Measurements from ENCODE around the gene PROK1. TPM values are rescaled to one million over a fixed set of nuclear protein-coding genes. Genes with fewer than 3 reads are reported as not detected.

Gene PROK1
- polyA plus RNA-seq, 1 donor (not counting 4 experiments of a cell fraction or from before 2014, with no cell fraction given), result not detected

- H3K9ac ChIP-seq (ENCODE audit: control insufficient read depth, extremely low read depth, insufficient read depth, low read length), result no peak overlapping the region
- no peaks in the 10 kb centered on the region for H3K9me1 ChIP-seq (ENCODE audit: control insufficient read depth, extremely low read depth, insufficient read depth, low read length)
- H3K79me2 ChIP-seq (ENCODE audit: control insufficient read depth, insufficient read depth, low read length), result no peaks in the 10 kb centered on the region
- FAIRE-seq, result no peak
- TF ChIP-seq CTCF (optimal IDR thresholded peaks at IDR 0.05 in 1 of 3, IDR thresholded peaks at IDR 0.05 in 1 of 3, conservative IDR thresholded peaks at IDR 0.05 in 1 of 3; ENCODE audit: extremely low read depth in 1 of 3, insufficient read depth in 2 of 3, low read length in 3 of 3) (no peak), EZH2 (IDR thresholded peaks at IDR 0.05; ENCODE audit: low read length) (no peak)
- H3K27ac ChIP-seq (ENCODE audit: control insufficient read depth, insufficient read depth, low read length), result no peak overlapping the region
- H3K4me1 ChIP-seq (ENCODE audit: control insufficient read depth, extremely low read depth, insufficient read depth, low read length), result no peaks in the 10 kb centered on the region
- no peaks in the 10 kb centered on the region for H3K36me3 ChIP-seq (ENCODE audit: control insufficient read depth in 2 of 2, extremely low read depth in 1 of 2, insufficient read depth in 2 of 2, low read length in 2 of 2)
- no peak for DNase-seq (ENCODE audit: low read depth, low spot score)
- H3K4me3 ChIP-seq (ENCODE audit: control insufficient read depth in 2 of 3, extremely low read depth in 1 of 3, insufficient read depth in 2 of 3, low read depth in 1 of 3, low read length in 3 of 3), result no peak overlapping the region
- dilution Hi-C loops (cut with MboI; ENCODE audit: extremely low pct_ligation_motif_present, low sequenced_read_pairs), result no loop called here
- peaks cover 14% of the 10 kb centered on the region for H3K27me3 ChIP-seq (ENCODE audit: control insufficient read depth, extremely low read depth, insufficient read depth, low read length)
- no peak overlapping the region for H3K4me2 ChIP-seq (ENCODE audit: control insufficient read depth, extremely low read depth, insufficient read depth, low read depth, low read length)
- no peaks in the 10 kb centered on the region for H3K9me3 ChIP-seq (ENCODE audit: control insufficient read depth, low read depth, low read length)
- no peak overlapping the region for H2AFZ ChIP-seq (ENCODE audit: control insufficient read depth, low read length)
- no peaks in the 10 kb centered on the region for H4K20me1 ChIP-seq (ENCODE audit: control insufficient read depth, extremely low read depth, insufficient read depth, low read length)
Measured at GRCh38 chr1:110453829-110454228, 2.9 kb downstream of the PROK1 start.

DNA sequence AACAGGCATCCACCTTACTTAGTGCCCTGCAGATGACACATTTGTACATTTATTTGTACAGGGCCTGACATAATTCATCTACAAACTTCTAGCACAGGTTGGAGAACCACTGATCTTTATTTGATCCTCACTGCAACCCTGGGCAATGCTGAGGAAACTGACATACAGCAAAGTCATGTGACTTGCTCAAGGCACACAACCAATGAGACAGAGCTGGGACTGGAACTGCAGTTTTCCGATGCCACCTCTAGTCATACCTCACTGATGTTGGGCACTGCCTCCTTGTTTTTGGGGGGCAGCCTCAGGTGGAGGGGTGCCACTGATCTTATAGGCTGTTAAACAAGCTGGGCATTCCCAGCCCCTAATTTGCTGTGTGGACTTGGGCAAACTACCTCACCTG, 3.4 kb downstream of the PROK1 start:
- H3K36me3 ChIP-seq (ENCODE audit: control insufficient read depth in 2 of 2, extremely low read depth in 1 of 2, insufficient read depth in 2 of 2, low read length in 2 of 2), result no peaks in the 10 kb centered on the region
- H3K4me2 ChIP-seq (ENCODE audit: control insufficient read depth, extremely low read depth, insufficient read depth, low read depth, low read length), result no peak overlapping the region
- peaks cover 14% of the 10 kb centered on the region for H3K27me3 ChIP-seq (ENCODE audit: control insufficient read depth, extremely low read depth, insufficient read depth, low read length)
- no peak overlapping the region for H3K4me3 ChIP-seq (ENCODE audit: control insufficient read depth in 2 of 3, extremely low read depth in 1 of 3, insufficient read depth in 2 of 3, low read depth in 1 of 3, low read length in 3 of 3)
- FAIRE-seq, result no peak
- dilution Hi-C loops (cut with MboI; ENCODE audit: extremely low pct_ligation_motif_present, low sequenced_read_pairs), result no loop called here
- H3K9ac ChIP-seq (ENCODE audit: control insufficient read depth, extremely low read depth, insufficient read depth, low read length), result no peak overlapping the region
- no peak for TF ChIP-seq EZH2 (IDR thresholded peaks at IDR 0.05; ENCODE audit: low read length)
- TF ChIP-seq CTCF (optimal IDR thresholded peaks at IDR 0.05 in 1 of 3, IDR thresholded peaks at IDR 0.05 in 1 of 3, conservative IDR thresholded peaks at IDR 0.05 in 1 of 3; ENCODE audit: extremely low read depth in 1 of 3, insufficient read depth in 2 of 3, low read length in 3 of 3), result no peak
- H3K4me1 ChIP-seq (ENCODE audit: control insufficient read depth, extremely low read depth, insufficient read depth, low read length), result no peaks in the 10 kb centered on the region
- no peaks in the 10 kb centered on the region for H3K79me2 ChIP-seq (ENCODE audit: control insufficient read depth, insufficient read depth, low read length)
- DNase-seq (ENCODE audit: low read depth, low spot score), result no peak
- no peak overlapping the region for H2AFZ ChIP-seq (ENCODE audit: control insufficient read depth, low read length)
- no peaks in the 10 kb centered on the region for H4K20me1 ChIP-seq (ENCODE audit: control insufficient read depth, extremely low read depth, insufficient read depth, low read length)
- H3K9me1 ChIP-seq (ENCODE audit: control insufficient read depth, extremely low read depth, insufficient read depth, low read length), result no peaks in the 10 kb centered on the region
- no peak overlapping the region for H3K27ac ChIP-seq (ENCODE audit: control insufficient read depth, insufficient read depth, low read length)
- H3K9me3 ChIP-seq (ENCODE audit: control insufficient read depth, low read depth, low read length), result no peaks in the 10 kb centered on the region

Measured in keratinocyte (primary cell).